Tibial nerve (tissue), 3 donors: ENCODE data around the gene PI16.

Source experiments
- POLR2A ChIP-seq, 2 donors: fragments of 450-650 bp; IDR thresholded peaks; one replicate each; pipeline ENCODE4 v1.6.1; 2017; ENCODE audit warnings: antibody characterized with exemption in 2 of 2, mild to moderate bottlenecking in 2 of 2, moderate library complexity in 2 of 2
- TF ChIP-seq, protein P1 (sequence below), 5 experiments: fragments of 200-600 bp in 3 of 5; fragments of 450-650 bp in 2 of 5; sonication (generic) in 3 of 5; IDR thresholded peaks; one replicate each; pipeline ENCODE4 v1.5.1; 2016 to 2019; ENCODE audit warnings: antibody characterized with exemption in 5 of 5, mild to moderate bottlenecking in 3 of 5, moderate library complexity in 2 of 5

DNA sequence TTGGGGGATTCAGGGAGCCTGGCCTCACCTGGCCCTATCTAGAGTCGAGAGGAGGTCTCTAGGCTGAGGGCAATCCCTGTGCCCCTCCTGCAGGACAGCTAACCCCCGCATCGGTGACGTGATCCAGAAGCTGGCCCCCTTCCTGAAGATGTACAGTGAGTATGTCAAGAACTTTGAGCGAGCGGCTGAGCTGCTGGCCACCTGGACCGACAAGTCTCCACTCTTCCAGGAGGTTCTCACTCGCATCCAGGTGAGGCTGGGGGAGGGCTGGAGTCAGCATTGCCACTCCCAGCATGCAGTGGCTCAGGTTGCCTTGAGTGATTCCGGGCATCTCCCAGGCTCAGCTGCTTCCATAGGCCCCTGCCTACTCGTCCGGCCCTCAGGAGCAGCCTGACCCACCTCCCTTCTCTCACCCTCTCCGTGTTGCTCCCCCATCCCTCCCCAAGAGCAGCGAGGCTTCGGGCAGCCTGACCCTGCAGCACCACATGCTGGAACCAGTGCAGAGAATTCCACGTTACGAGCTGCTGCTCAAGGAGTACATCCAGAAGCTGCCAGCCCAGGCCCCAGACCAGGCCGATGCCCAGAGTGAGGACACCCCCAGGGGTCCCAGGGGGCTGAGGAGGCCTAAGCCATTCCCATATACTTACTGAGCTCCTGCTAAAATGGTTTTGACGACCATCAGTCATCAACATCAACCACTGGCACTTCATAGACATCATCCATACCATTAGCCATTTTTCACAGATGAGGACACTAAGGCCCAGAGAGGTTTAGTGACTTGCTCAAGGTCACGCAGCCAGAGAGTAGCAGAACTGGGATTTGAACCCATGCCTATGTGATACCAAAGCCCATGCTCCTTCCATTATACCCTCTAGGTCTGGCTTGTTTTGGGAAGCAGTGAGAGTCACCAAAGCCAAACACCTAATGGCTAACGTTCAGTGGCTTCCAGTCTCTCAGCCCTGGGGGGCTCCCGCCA, 59.3 kb downstream of the PI16 start:
- TF ChIP-seq, protein P1, sequence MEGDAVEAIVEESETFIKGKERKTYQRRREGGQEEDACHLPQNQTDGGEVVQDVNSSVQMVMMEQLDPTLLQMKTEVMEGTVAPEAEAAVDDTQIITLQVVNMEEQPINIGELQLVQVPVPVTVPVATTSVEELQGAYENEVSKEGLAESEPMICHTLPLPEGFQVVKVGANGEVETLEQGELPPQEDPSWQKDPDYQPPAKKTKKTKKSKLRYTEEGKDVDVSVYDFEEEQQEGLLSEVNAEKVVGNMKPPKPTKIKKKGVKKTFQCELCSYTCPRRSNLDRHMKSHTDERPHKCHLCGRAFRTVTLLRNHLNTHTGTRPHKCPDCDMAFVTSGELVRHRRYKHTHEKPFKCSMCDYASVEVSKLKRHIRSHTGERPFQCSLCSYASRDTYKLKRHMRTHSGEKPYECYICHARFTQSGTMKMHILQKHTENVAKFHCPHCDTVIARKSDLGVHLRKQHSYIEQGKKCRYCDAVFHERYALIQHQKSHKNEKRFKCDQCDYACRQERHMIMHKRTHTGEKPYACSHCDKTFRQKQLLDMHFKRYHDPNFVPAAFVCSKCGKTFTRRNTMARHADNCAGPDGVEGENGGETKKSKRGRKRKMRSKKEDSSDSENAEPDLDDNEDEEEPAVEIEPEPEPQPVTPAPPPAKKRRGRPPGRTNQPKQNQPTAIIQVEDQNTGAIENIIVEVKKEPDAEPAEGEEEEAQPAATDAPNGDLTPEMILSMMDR (IDR thresholded peaks at IDR 0.05) = no peak
- TF ChIP-seq POLR2A (IDR thresholded peaks at IDR 0.05) = no peak
